ENCODE data around the gene SP110.
"Not testable (repeated sequence)": the region's sequence is repeated elsewhere in the genome, so short reads cannot be mapped to it uniquely, and the experiment has no call there.

The SP110 gene

DNA sequence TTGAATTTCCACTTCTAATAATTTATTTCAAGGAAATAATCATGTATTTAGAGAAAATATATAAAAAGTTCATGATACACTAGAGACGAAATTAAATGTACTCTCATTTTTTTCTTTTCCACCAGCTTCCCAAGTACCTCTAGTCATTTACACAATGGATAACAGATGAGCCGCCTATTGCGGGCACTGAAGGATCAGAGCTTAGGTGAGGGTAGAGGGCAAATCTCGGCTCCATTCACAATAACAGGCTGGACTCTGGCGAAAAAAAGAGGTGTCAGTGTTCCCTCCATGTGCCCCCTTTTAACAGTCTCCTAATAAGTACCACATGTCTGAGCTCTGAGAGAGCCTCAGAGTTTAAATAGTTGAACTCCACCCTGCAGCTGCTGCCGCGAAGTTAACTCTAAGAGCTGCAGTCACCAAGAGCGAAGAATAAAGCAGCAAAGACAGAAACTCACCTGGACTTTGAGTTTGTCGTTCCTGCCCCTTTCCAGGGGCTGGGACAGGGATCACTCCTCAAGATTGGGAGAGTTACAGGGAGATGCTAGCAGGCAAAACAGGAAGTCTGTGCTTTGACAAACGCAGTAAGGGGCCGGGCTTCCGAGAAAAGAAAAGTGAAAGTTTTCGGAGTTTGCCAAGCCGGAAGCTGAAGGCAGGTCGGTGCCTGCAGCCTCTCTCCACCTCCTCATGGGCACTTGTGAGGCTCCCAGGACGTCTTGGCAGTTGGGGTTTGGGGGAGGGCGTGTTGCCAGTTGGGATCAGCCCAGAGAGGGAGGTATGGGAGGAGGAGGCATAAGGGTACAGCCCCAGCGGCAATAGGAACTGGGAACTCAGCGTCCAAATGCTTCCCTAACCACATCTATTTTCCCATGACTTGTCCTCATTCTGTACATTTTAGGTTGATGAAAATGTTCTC lies at the start of gene SP110:
SP110 (minus strand) TSS at position 566 of the 913 bp plus-strand sequence. CDS start 3,057 bp downstream, outside the sequence.
- DNase-seq (ENCODE audit: low read depth): peak; percentile 72

DNA sequence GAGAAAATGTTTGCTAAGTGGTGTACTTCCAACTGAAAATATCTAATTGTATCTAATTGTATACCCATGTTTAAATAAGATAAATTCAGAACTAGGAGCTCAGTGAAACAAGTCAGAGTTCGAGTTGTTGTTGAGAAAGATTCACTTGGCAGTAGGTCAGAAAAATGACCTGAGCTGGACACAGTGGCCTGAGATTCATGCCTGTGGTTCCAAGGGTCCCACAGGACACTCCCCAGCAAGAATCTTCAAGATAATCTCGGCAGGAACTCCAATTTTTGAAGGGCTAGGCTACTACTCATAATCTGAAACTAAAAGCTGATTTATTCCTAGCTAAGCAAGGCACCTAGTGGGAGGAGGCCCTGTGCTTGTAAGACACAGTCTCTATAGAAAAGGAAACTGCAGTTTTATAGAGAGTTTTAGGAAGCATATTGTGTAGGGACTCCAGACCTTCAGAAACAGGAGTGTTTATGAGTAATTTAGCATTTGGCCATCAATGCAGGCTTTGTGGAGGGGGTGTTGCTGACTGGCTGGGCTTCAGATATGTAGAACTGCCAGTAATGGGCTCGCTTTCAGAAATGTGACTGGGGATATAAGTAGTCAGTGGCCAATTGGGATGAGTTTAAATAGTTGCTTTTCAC lies 48.9 kb upstream of the SP110 start:
- DNase-seq (ENCODE audit: low read depth): no peak

DNA sequence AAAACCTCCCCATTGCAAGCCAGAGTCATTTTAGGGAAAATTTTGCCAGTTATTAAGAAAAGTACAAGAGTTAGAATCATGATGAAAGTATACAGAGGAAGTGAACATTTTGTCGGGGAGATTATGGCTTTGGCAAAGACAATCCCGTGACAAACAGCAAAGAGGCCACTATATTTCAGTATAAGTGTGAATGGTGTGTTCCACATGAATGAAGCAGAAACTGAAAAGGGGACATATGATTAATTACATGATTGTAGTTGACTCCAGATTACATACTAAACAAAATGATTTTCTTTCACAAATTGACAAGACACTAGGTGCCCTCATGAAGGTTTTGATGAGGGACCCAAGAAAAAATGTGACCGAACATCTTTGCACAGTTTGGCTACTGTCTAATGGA lies 47.8 kb upstream of the SP110 start:
- DNase-seq (ENCODE audit: low read depth): no peak

DNA sequence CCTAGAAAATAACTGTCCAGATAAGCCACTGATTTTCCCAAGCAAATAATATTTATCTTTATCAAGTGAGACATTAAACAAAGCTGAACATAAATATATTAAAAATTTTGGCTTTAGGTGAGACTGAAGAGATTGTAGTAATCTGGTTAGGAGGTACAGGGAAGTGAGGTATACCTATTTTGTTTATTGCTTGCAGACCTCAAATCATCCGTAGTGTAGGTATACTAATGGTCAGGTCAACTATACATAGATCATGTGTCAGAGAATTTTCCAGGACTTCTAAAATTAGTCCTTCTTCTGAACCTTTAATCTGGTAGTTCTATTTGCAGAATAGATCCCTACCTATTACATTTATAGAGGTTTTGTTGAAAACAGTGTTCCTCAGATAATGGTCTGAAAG lies 47.3 kb upstream of the SP110 start:
- no peak for DNase-seq (ENCODE audit: low read depth)

DNA sequence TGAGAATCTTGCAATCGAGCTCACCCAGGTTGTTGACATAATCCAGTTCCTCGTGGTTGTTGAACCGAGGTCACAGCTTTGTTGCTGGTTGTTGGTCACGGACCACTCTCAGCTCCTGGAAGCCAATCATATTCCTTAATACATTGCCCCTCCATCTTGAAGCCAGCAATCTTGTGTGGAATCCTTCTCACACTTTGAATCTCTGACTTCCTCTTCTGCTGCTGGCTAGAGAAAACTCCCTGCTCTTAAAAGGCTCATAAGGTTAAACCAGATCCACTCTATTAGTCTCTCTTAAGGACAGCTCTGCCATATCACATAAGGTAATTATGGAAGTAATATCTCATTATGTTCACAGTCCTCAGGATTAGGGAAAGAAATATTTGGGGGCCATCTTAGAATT lies 46.9 kb upstream of the SP110 start:
- DNase-seq (ENCODE audit: low read depth): no peak

DNA sequence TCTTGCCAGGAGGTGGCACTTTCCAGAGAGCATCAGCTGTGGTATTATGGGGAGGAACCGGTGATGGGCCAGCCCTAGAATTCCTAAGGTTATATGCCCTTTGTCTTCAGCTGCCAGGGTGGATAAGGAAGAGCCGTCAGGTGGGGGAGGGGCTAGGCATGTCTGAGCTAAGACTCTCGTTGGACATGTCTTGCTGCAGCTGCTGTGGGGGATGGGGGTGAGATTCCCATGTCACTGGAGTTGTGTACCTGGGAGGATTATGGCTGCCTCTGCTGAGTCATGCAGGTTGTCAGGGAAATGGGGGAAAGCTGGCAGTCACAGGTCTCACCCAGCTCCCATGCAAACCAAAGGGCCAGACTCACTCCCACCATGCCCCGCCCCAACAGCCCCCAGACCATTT lies 45.2 kb upstream of the SP110 start:
- not testable (repeated sequence) for DNase-seq (ENCODE audit: low read depth)

DNA sequence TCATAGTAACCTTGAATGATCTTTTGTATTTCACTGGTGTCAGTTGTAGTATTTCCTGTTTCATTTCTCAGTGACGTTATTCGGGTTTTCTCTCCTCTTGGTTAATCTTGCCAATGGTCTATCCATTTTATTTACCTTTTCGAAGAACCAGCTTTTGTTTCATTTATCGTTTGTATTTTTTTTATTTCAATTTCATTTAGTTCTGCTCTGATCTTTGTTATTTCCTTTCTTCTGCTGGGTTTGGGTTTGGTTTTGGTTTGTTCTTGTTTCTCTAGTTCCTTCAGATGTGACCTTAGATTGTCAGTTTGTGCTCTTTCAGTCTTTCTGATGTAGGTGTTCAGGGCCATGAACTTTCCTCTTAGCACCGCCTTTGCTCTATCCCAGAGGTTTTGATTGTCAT lies 42.5 kb upstream of the SP110 start:
- DNase-seq (ENCODE audit: low read depth): no peak

DNA sequence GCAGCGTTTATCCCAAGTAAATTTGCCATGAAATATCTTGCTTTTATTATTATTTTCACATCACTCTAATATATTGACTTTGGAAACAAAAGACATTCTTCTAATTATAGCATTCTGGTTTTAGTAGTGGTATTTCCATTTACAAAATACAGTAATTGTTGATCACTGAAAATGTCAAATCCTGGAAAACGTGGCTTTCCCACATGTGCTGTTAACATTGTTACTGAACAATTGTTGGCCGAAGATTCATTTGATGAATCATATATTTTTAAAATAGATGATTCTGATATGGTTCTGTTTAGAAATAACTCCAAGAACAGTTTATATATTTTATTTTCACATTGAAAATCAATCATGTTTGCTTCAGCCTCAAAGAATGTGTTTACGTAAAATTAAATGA lies 38.7 kb upstream of the SP110 start:
- no peak for DNase-seq (ENCODE audit: low read depth)

DNA sequence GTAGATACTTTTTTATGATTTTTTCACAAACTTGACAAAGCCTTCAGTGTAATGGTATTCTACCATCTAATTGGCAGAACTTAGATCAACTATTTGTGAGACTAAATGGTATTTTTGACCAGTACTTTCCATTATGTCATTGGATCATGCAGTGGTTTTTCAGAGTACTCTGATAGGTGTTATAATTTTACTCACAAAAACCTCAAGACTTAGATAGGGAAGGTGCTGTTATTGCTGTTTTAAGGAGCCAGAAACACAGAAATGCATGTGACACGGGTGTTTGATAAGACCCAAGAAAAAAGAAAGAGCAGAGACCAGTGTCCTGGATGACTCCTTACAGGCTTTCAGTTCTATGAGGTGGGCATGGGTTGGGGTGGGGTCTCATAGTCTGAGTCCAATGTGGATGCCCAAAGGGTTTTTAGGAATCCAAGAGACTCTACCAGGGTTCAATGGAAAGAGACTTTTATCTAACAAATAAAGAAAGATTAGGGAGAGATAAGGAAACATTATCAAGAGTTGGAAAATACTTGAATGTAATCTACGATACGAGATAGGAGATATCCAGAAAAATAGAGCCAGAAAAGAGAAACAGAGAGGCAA lies 37.0 kb upstream of the SP110 start:
- no peak for DNase-seq (ENCODE audit: low read depth)

DNA sequence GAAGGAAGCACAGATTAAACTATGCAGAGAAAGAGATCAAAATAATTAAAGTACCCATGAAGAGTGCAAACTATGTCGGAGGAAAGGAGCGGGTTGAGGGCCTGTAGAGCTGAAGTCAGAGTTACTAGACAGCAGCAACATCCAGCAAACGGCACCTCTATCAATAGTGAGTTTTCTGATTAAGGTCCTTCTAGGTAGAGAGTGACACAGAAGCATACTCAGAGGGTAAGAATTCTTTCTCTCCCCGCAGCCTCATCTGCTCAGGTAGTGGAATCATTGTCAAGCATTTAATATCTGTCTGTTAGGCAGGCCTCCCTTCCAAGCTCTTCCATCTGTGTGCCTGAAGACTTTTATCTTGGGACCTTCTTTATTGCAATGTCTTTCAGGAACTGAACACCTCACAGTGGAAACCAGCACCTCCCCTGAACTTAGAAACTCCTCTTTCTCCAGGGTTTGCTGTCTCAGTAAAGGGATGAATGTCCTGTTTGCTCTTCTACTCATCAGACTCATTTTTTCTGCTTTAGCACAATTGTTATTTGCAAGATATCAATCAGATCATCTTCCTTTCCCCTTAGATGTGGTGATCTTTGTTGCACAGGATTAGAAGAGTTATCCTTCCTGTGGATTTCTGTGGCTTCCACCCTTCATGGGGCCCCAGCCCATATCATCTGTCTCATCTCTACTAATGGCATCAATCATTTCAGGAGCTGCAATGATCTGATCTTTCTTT lies 34.5 kb upstream of the SP110 start:
- DNase-seq (ENCODE audit: low read depth): no peak

DNA sequence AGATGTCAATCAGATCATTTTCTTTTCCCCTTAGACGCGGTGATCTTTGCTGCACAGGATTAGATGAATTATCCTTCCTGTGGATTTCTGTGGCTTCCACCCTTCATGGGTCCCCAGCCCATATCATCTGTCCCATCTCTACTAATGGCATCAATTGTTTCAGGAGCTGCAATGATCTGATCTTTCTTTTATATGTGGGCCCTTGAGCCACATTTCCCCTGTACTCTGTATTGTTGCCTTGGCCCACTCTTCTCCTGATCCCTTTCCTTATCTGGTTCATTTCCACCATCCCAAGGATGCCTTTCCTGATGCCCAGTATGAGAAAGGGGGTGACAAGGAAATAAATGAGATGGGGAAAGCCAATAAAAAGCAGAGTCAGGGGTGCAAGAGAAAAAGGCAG lies 30.4 kb upstream of the SP110 start:
- DNase-seq (ENCODE audit: low read depth): no peak

DNA sequence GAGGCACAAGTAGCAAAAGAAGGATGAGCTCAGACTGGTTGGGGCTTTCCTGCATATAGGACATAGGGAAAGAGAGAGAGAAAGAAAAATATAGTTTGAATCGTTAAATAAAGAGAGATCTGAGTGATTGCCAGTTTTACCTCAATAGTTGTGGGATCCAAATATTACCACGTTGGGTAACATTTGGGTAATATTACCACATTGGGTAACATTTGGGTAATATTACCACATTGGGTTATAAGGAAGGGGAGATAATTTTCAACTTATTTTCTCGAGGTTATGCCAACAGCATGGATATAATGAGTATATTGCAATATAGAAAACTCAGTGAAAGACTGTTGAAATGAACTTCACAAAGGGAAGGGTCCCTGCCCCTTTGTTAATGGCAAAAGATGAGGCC lies 26.4 kb upstream of the SP110 start:
- DNase-seq (ENCODE audit: low read depth): no peak

DNA sequence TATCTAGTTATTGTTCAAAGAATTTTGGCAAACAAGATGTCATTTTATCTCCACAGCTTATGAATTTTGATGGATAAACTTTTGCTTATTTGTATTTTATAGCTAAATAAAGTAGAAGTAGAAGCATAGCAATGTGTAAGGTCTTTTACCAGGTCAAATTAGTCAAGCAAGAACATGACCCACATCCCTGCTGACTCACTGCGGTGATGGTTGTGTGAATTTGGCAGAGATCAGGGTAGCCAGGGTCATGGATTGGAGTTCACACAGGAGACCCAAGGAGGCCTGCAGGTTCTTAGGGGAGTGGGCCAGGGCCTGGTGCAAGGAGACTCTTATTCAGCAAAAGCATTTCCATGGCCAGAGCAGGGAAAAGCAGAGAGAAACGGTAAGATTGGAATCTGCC lies 24.4 kb upstream of the SP110 start:
- no peak for DNase-seq (ENCODE audit: low read depth)

DNA sequence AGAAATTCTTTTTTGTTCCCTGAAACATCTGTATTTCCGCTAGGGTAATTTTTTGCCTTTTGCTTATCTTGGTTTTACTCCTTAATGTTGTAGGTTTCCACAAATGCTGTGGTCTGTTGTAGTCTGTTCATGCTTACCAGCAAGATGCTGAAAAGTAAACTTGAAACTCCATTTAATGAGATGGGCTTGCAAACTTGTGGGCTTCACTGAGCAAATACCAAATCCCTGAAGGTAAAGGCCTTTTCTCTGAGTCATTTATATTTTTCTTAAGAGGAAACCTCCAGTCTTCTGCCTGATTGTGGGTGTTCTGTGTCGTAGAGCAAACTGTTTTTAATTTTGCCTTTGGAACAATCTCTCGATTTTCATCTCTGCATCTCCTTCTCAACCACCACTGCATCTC lies 15.1 kb upstream of the SP110 start:
- DNase-seq (ENCODE audit: low read depth): no peak

DNA sequence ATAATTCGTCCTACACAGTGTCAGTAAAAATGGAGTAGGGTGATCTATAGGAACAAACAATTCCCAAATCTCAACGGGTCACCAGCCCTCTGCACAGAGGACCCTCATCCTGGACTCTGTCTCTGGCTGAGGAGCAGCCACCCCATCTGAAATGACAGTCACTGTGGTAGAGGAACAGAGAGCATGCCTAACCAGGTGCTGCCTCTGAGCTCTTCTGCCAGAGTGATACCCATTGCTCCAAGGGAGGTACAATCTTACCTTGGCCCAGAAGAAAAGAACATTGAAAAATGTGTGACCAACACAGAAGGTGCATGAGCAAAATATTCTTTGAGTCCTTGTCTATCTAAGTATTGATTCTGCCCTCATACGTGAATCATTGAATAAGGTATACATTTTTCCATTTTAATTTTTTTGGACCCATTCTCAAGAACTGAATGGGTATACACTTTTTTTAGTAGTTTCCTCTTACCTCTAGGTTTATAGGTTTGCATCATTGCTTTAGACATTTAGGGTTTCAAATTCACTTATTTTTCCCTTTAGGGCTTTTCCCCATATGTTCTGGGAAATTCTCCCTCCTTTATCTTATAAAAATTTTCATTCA lies 14.4 kb upstream of the SP110 start:
- no peak for DNase-seq (ENCODE audit: low read depth)

DNA sequence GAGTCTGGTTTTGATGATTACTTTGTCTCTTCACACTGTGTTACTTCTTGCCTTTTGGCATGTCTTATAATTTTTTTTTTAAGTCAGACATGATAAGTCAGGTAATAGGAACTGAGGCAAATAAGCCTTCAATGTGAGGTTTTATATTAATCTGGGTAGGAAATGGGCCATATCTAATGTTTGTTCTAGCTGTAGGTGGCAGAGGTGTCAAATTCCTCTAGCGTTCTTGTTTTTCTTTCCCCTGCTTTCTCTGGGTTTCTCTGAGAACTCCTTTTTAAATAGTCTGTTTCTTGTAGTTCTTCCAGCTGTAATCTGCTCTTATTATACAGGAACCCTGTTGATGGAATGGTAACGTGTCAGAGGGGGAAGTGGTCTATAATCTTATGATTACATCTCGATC lies 11.5 kb upstream of the SP110 start:
- no peak for DNase-seq (ENCODE audit: low read depth)

DNA sequence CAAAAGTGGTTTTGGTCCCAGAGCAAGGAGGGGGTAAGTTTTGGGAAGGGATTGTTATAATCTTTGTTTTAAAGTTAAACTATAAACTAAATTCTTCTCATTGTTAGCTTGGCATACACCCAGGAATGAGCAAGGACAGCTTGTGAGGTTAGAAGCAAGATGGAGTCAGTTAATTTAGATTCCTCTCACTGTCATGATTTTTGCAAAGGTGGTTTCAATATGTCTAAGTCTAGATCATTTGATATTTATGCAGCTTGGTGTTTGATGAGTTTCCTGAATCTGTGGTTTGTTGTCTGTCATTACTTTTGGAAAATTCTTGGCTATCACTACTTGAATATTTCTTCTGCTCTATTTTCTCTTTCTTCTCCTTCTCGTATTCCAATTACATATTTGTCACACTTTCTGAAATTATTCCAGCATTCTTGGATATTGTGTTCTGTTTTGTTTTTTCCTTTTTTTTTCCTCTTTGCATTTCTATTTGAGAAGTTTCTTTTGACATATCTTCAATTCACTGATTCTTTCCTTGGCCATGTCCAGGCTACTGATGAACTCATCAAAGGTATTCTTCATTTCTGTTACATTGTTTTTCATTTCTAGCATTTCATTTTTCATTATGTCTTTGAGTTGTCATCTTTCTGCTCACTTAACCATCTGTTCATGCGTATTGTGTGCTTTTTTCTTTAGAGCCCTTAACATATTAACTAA lies 10.9 kb upstream of the SP110 start:
- DNase-seq (ENCODE audit: low read depth): no peak

DNA sequence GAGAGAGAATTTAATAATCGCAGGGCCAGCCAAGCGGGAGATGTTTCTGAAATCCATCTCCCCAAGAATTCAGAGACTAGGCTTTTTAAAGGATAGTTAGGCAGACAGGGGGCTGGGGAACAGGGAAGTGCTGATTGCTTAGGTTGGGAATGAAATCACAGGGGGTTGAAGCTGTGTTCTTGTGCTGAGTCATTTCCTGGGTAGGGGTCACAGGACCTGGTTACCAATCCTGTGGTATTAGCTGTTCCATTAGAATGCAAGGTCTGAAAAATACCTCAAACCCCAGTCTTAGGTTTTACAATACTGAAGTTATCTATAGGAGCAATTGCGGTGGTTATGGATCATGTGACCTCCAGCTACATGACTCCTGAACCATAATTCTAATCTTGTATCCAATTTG lies 10.3 kb upstream of the SP110 start:
- no peak for DNase-seq (ENCODE audit: low read depth)

DNA sequence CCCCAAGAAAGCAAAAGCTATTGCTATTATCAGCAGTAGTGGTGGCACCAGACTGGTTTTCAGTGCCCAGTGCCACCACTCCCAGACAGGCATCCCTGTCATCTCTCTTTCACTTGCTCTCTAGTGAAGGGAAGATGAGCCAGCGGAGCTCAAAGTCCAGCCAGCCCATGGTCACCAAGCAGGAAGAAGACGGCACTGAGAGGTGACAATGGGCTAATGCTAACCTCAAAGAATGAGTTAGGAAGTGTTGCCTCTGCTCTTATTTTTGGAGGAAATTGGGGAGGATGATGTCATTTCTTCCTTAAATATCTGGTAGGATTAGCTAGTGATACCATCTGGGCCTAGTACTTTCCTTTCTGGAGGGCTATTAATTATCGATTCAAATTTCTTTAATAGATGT lies 7.4 kb upstream of the SP110 start:
- DNase-seq (ENCODE audit: low read depth): no peak

DNA sequence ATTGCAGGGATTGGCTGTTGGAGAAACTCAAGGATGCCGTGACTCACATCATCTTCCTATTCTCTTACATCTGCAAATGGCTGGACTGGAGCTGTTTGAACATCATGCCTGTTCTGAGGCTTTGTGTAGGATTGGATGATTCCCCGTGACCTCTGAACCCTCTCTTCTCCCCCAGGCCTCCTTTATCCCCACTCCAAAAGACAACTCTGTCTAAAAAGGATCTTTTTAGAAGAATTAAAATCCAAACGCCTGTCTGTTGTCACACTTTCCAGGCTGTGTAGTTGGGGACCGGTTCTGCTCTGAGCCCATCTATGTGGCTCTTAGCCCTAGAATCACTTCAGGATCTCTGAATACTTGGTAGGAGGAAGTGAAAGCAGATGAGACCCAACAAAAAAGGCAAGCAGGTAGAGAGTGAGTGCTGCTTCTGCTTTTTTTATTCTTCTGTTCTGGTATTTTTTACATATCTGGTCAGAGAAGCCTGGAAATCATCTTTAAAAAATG lies 6.3 kb upstream of the SP110 start:
- no peak for DNase-seq (ENCODE audit: low read depth)

DNA sequence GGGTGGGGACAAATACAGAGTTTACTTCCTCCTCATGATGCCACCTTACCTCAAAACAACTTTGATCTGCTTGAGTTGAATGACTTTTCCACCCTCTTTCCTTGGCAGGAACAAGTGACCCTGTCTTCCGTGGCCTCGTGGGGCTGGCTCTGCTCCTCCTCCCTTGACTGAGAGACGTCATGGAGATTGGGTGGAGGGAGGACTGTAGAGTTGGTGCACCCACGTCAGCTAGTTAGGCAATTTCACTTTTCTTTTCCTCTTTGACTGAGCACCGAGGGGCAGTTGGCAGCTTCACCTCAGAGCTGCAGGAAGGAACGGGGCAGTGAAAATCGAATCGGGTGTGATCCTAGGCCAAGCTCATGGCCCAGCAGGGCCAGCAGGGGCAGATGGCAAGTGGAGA lies 5.7 kb upstream of the SP110 start, which contains the start of gene SP140:
SP140 (plus strand) TSS at position 251 of the 400 bp plus-strand sequence; CDS start at position 360, 109 bp downstream.
- DNase-seq (ENCODE audit: low read depth): peak; percentile 68
